HFFc6 (cell line): ENCODE measurements around the gene KCNQ1OT1. TPM values are rescaled to one million over a fixed set of nuclear protein-coding genes. Genes with fewer than 3 reads are reported as not detected.

ENCODE experiments used
- DNase-seq: peaks from one replicate; pipeline ENCODE4 v3.0.0-alpha.2; 2018
- H3K27ac Mint-ChIP-seq: 2 replicates; pipeline ENCODE4 v1.8.0; 2020; ENCODE audit warnings: mild to moderate bottlenecking, mixed read lengths
- H3K27me3 Mint-ChIP-seq: 2 replicates; pipeline ENCODE4 v1.8.0; 2021; ENCODE audit warnings: mild to moderate bottlenecking, moderate library complexity, mixed read lengths; ENCODE audit not compliant: insufficient read depth
- H3K36me3 Mint-ChIP-seq: 2 replicates; pipeline ENCODE4 v1.8.0; 2021; ENCODE audit warnings: low read depth, mixed read lengths
- H3K4me1 Mint-ChIP-seq: 2 replicates; pipeline ENCODE4 v1.8.0; 2020; ENCODE audit warnings: low read depth, mixed read lengths
- H3K4me3 Mint-ChIP-seq: 2 replicates; pipeline ENCODE4 v1.8.0; 2020; ENCODE audit warnings: mild to moderate bottlenecking, moderate library complexity, mixed read lengths
- H3K9me3 Mint-ChIP-seq: 2 replicates; pipeline ENCODE4 v1.8.0; 2020; ENCODE audit warnings: mild to moderate bottlenecking, mixed read lengths
- total RNA-seq, 6 experiments: library from RNA; stranded (reverse); fragmentation: NEBNext Ultra II Directional; extraction: Animal tissue kit (Norgen Biotek cat#: 25700); gene quantifications; 2 replicates in 1 of 6; 3 replicates in 5 of 6; pipeline ENCODE4 v1.2.3, GENCODE V29; 2021
- TF ChIP-seq, protein P1 (sequence below): fragments of 200-600 bp; sonication (generic); IDR thresholded peaks from 2 replicates; pipeline ENCODE4 v1.5.0; 2021; ENCODE audit warnings: antibody characterized with exemption, mild to moderate bottlenecking

KCNQ1OT1 gene
- total RNA-seq, 6 experiments from 2014 or later, result 0.41 to 0.76 (median 0.43) TPM

DNA sequence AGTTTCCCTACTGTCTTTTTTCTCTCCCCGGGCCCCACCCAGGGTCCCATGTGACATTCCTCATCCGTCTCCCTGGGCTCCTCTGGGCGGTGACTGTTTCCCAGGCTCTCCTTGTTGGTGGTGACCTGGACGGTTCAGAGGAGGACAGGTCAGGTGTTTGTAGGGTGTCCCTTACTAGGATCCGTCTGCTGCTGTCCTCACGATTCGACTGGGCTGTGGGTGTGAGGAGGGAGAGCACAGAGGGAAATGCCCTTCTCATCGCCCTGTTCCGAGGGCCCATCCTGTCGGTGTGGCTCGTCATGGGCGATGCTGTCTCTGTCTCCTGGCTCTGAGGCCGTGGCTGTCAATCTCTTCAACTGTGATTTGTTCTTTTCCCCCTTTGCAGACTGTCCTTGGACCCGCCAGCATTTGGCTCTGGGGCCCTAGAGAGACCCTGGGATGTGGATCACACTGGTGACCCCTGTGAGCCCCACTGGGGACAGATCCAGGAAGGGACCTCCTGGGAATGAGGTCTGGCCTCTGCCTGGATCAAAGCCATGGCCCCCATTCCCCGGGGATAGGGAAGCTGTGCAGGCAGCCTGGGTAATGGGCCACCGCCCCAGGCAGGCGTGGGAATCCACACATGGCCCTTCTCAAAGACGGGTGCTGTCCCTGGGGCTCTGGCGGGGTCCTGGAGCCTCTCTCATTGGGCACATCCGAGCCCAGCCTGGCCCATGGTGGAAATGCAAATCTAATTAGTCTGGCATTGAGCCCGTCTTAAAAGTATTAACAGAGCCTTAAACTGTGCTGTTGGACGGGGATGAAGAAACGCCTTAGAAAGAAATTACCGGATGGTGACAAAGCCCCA lies 46.8 kb upstream of the KCNQ1OT1 start:
- no peak for DNase-seq
- peaks cover 6% of the 10 kb centered on the region for H3K4me1 Mint-ChIP-seq
- H3K36me3 Mint-ChIP-seq, result no peaks in the 10 kb centered on the region
- peaks cover 36% of the 10 kb centered on the region for H3K27me3 Mint-ChIP-seq
- H3K27ac Mint-ChIP-seq, result no peak overlapping the region
- H3K4me3 Mint-ChIP-seq, result no peak overlapping the region
- no peaks in the 10 kb centered on the region for H3K9me3 Mint-ChIP-seq
- TF ChIP-seq, protein P1, sequence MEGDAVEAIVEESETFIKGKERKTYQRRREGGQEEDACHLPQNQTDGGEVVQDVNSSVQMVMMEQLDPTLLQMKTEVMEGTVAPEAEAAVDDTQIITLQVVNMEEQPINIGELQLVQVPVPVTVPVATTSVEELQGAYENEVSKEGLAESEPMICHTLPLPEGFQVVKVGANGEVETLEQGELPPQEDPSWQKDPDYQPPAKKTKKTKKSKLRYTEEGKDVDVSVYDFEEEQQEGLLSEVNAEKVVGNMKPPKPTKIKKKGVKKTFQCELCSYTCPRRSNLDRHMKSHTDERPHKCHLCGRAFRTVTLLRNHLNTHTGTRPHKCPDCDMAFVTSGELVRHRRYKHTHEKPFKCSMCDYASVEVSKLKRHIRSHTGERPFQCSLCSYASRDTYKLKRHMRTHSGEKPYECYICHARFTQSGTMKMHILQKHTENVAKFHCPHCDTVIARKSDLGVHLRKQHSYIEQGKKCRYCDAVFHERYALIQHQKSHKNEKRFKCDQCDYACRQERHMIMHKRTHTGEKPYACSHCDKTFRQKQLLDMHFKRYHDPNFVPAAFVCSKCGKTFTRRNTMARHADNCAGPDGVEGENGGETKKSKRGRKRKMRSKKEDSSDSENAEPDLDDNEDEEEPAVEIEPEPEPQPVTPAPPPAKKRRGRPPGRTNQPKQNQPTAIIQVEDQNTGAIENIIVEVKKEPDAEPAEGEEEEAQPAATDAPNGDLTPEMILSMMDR, result no peak

DNA sequence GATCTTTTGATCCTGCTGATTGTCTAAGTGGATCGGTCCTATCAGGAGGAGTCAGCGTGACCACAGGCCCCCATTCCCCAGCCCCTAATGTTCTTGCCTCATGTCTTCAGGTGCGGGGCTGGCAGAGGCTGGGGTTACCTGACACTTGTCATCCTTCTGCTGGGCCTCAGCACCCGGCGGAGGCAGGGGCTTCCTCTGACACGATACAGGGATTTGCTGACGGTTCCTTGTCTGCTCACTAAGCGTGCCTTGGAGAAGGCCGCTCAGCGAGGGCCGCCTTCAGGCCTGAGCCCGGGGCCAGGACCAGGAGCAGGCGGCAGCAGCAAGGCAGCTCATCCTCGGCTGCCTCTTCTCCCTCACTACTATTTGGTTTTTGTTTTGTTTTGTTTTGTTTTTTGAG lies 45.7 kb upstream of the KCNQ1OT1 start:
- Mint-ChIP-seq H3K27me3 (peaks cover 27% of the 10 kb centered on the region), H3K36me3 (no peaks in the 10 kb centered on the region), H3K9me3 (no peaks in the 10 kb centered on the region), H3K4me3 (no peak overlapping the region), H3K4me1 (peaks cover 15% of the 10 kb centered on the region), H3K27ac (no peak overlapping the region)
- TF ChIP-seq, protein P1, result no peak
- no peak for DNase-seq

DNA sequence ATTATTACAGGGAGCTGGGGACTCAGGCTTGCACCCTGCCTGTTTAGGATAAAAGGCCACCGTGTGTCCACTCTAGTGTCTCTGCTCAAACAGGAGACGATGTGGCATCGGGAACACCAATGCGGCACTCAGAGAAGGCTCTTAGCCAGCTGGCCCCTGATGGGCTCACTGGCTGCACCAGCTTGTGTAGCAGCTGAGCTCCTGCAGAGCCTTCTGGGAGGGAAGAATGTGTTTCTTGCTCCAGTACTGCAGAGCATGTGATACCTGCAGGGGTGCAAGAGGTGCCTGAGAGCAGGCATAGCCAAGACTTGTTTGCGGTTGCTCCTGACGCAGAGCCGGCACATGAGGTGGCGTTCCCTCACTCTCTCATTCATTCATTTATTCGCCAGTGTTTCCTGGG lies 44.4 kb upstream of the KCNQ1OT1 start:
- DNase-seq, result no peak

DNA sequence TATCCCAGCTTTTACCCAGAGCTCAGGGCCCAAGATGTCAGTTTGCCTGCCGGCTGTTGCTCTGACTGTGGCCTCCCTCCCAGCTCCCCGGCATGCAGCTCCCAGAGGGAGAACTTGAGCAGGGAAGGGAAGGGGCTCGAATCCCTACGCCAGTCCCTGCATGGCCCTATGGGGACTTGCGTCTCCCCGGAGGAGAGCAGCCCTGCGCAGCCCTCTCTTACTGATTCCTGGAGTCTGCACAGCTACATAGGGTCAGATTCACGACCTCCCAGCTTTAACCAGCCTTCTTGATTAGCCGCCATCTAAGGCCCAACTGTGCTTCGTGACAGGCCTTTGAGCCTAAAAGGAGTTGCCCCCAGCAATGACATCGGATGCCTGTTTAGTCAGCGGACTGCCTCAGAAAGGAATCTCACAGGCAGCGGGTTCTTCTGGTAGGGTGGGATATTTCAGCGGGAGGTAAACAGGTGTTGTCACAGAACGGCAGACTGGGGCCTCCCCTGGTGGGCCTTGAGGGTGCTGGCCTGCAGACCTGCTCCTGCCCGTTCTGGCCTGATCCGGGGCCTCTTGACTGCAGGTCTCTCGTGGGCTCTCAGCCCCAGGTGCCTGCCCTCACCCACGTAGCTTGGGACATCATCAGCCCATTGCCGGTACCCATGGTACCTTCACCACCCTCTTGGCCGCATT lies 43.8 kb upstream of the KCNQ1OT1 start:
- DNase-seq, result no peak
- TF ChIP-seq, protein P1, result no peak
- peaks cover 15% of the 10 kb centered on the region for H3K4me1 Mint-ChIP-seq
- no peaks in the 10 kb centered on the region for H3K9me3 Mint-ChIP-seq
- no peak overlapping the region for H3K4me3 Mint-ChIP-seq
- H3K27me3 Mint-ChIP-seq, result peaks cover 16% of the 10 kb centered on the region
- no peaks in the 10 kb centered on the region for H3K36me3 Mint-ChIP-seq
- H3K27ac Mint-ChIP-seq, result no peak overlapping the region

More for the DNA sequence above, 44.4 kb upstream of the KCNQ1OT1 start:
- Mint-ChIP-seq H3K9me3 (no peaks in the 10 kb centered on the region), H3K4me3 (no peak overlapping the region), H3K4me1 (peaks cover 15% of the 10 kb centered on the region), H3K36me3 (no peaks in the 10 kb centered on the region), H3K27ac (no peak overlapping the region), H3K27me3 (peaks cover 21% of the 10 kb centered on the region)
- TF ChIP-seq, protein P1, result no peak

DNA sequence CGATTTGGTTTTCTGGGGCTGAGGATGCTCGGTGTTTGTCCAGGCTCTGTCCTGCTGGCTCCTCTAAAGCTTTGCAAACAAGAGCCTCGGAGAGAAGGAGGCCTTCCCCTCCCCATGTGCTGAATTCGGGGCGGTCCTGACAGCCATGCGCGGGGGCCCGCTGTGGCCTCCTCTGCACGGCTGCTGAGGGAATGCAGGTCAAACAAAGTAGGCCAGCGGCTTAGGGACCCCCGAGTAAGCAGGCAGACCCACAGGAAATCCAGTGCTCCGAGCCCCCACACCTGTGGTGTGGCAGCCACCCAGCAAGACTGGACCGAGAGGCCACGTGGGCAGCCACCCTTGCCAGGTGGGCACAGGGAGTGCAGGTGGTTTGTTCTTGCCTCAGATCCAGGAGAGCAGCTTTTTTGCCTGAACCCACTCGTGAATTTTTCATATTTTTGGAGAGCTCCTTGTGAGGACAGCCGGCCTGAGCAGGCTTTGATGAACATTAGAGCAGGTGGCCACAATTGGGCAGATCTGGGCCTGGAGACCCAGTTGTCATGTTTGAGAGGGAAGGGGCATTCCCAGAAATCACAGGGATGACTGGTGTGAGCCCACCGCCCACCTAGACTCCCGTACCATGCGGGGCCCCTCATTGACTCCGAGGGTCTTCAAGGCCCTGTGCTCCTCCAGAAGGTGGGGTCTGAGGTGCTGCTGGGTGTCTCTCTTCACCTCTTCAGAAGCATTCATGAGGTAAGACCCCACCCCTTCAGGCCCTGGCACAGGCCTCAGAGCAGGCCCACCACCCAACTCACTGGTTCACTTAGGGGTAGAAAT lies 43.0 kb upstream of the KCNQ1OT1 start:
- TF ChIP-seq, protein P1, result no peak
- no peaks in the 10 kb centered on the region for H3K9me3 Mint-ChIP-seq
- H3K27ac Mint-ChIP-seq, result no peak overlapping the region
- H3K4me1 Mint-ChIP-seq, result peaks cover 17% of the 10 kb centered on the region
- H3K36me3 Mint-ChIP-seq, result no peaks in the 10 kb centered on the region
- peaks cover 14% of the 10 kb centered on the region for H3K27me3 Mint-ChIP-seq
- H3K4me3 Mint-ChIP-seq, result no peak overlapping the region
- no peak for DNase-seq
